Right lobe of liver (tissue), 4 donors: ENCODE data around the gene APOA1.

Experiments used
- POLR2A ChIP-seq: fragments of 450-650 bp; IDR thresholded peaks from one replicate; pipeline ENCODE4 v1.6.1; 2017; ENCODE audit warnings: antibody characterized with exemption, mild to moderate bottlenecking
- TF ChIP-seq, protein P1 (sequence below), 4 donors: fragments of 200-600 bp in 3 of 4; fragments of 450-650 bp in 1 of 4; IDR thresholded peaks; one replicate each; pipeline versions ENCODE4 v1.5.1 to v1.8.0; 2016 to 2022; ENCODE audit warnings: antibody characterized with exemption in 4 of 4, mild to moderate bottlenecking in 2 of 4
- donor health status: DM: no; HTN: no; CAD: no.
- donor health status: DM: no; HTN: no; CAD: no.
- donor health status: DM: no; HTN: yes; CAD: no.

GRCh38 chr11:116860303-116860702 lies 22.9 kb upstream of the APOA1 start:
- TF ChIP-seq, protein P1, sequence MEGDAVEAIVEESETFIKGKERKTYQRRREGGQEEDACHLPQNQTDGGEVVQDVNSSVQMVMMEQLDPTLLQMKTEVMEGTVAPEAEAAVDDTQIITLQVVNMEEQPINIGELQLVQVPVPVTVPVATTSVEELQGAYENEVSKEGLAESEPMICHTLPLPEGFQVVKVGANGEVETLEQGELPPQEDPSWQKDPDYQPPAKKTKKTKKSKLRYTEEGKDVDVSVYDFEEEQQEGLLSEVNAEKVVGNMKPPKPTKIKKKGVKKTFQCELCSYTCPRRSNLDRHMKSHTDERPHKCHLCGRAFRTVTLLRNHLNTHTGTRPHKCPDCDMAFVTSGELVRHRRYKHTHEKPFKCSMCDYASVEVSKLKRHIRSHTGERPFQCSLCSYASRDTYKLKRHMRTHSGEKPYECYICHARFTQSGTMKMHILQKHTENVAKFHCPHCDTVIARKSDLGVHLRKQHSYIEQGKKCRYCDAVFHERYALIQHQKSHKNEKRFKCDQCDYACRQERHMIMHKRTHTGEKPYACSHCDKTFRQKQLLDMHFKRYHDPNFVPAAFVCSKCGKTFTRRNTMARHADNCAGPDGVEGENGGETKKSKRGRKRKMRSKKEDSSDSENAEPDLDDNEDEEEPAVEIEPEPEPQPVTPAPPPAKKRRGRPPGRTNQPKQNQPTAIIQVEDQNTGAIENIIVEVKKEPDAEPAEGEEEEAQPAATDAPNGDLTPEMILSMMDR (IDR thresholded peaks at IDR 0.05), result no peak
- TF ChIP-seq POLR2A, result no peak
